Measurements from ENCODE around the gene PRDX3. TPM values are rescaled to one million over a fixed set of nuclear protein-coding genes. Genes with fewer than 3 reads are reported as not detected.
"Not testable (repeated sequence)": the region's sequence is repeated elsewhere in the genome, so short reads cannot be mapped to it uniquely, and the experiment has no call there.

Gene PRDX3
- total RNA-seq, 1 donor: 222 TPM

DNA sequence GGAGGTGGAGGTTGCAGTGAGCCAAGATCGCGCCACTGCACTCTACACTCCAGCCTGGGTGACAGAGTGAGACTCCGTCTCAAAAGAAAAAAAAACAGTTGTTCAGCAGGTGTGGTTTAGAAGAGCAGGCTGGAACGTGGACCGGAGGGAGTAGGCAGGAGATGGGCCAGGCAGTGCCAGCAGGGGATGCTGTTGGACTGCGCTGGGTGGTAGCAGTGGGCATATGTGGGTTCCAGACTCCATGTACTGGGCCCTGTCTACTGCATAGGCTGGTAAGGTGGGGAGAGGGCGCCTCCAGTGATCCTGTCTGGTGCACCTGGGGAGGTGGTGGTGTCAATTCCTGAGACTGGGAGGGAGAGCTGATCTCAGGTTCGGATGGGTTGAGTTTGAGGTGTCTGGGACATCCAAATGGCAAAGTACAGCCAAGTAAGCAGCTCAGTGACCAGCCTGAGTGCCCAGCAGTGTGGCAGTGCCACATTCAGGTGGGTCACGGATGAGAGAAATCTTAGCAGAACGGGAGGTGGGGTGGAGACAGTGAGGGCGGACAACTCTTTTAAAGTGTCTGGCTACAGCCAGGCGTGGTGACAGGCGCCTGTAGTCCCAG lies 39.0 kb downstream of the PRDX3 start:
- H3K4me3 ChIP-seq (ENCODE audit: low read depth, low read length): no peak overlapping the region
- DNase-seq (ENCODE audit: low read depth): peak; percentile 45
- TF ChIP-seq, protein P1, sequence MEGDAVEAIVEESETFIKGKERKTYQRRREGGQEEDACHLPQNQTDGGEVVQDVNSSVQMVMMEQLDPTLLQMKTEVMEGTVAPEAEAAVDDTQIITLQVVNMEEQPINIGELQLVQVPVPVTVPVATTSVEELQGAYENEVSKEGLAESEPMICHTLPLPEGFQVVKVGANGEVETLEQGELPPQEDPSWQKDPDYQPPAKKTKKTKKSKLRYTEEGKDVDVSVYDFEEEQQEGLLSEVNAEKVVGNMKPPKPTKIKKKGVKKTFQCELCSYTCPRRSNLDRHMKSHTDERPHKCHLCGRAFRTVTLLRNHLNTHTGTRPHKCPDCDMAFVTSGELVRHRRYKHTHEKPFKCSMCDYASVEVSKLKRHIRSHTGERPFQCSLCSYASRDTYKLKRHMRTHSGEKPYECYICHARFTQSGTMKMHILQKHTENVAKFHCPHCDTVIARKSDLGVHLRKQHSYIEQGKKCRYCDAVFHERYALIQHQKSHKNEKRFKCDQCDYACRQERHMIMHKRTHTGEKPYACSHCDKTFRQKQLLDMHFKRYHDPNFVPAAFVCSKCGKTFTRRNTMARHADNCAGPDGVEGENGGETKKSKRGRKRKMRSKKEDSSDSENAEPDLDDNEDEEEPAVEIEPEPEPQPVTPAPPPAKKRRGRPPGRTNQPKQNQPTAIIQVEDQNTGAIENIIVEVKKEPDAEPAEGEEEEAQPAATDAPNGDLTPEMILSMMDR (IDR thresholded peaks at IDR 0.05; ENCODE audit: insufficient read depth, low read depth, low read length): peak; percentile 84

DNA sequence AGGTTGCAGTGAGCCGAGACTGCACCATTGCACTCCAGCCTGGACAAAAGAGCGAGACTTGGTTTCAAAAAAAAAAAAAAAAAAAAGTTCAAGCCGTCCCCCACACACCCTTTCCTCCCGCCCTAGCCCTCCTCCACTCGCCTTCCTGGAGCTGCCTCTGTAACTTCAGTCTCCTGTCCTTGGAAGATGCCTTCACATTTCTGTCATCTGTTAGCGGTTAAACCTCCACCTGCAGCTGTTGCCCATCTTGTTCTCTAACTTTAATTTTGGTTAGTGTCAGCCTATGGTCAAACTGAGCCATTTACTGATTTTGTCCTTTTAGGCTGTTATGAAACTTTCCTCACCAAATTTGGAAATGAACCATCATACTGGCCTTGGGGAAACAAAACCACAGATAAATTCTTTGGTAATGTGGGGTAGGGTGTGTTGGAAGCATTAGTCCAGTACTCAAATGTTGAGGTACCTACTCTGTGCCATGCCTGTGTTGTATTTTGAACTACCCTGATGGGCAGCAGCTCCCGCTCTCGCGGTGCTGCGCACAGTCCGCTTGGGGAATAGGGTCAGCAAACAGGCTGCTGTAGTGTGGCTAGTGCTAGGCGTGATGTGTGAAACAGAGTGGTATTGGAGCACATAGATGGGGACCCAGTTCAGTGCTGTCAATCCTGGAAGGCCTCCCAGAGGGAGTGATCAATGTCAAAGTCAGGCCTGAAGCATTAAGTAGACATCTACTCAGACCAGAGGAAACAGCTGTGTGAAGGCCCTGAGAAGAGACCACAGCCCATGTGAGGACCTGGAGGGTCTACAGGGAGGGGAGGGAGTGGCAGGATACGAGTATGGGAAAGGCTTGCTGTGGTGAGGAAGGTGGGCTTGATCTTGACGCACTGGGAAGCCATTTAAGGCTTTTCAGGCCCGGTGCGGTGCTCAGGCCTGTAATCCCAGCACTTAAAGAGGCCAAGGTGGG lies 40.0 kb downstream of the PRDX3 start:
- TF ChIP-seq, protein P1 (IDR thresholded peaks at IDR 0.05; ENCODE audit: insufficient read depth, low read depth, low read length): no peak
- no peak overlapping the region for H3K4me3 ChIP-seq (ENCODE audit: low read depth, low read length)
- DNase-seq (ENCODE audit: low read depth): no peak

DNA sequence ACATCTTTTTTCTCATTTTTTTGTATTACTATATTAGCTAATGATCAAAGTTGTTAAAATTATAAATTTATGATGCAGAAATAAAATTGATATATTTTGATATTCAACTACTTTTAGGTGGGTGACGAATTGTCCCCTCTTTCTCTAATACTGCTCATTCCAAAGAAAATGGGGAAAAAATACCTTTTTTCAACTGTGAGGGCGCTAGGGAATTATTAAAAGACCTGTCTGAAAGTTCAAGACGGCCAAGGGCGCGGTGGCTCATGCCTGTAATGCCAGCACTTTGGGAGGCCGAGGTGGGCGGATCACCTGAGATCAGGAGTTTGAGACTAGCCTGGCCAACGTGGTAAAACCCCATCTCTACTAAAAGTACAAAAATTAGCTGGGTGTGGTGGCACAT lies 40.7 kb downstream of the PRDX3 start:
- not testable (repeated sequence) for DNase-seq (ENCODE audit: low read depth); H3K4me3 ChIP-seq (ENCODE audit: low read depth, low read length)

DNA sequence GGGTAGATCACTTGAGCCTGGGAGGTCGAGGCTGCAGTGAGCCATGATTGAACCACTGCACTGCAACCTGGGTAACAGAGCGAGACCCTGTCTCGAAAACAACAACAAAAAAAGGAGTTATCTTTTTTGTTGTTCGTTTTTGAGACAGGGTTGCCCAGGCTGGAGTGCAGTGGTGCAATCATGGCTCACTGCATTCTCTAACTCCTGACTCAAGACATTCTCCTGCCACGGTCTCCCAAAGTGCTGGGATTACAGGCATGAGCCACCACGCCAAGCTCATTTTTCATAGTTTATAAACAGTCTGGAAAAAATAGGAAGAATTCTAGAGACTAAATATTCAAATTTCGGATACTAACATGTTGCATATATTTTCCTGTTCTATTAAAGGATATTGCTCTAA lies 42.5 kb downstream of the PRDX3 start:
- TF ChIP-seq, protein P1 (IDR thresholded peaks at IDR 0.05; ENCODE audit: insufficient read depth, low read depth, low read length): no peak
- H3K4me3 ChIP-seq (ENCODE audit: low read depth, low read length): no peak overlapping the region
- DNase-seq (ENCODE audit: low read depth): peak; percentile 68

DNA sequence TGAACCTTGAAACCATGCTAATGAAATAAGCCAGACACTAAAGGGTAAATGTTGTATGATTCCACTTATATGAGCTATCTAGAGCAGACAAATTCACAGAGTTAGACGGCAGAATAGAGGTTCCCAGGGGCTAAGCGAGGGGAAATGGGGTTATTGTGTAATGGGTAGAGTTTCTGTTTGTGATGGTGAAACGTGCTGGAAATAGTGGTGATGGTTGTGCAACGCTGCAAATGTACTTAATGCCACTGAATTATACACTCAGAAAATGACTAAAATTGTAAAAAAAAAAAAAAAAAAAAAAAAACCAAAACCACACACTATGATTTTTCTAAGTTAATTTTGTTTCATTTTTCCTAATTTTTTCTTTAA lies 43.1 kb downstream of the PRDX3 start:
- TF ChIP-seq, protein P1 (IDR thresholded peaks at IDR 0.05; ENCODE audit: insufficient read depth, low read depth, low read length): no peak
- no peak overlapping the region for H3K4me3 ChIP-seq (ENCODE audit: low read depth, low read length)
- peak; percentile 94 for DNase-seq (ENCODE audit: low read depth)

DNA sequence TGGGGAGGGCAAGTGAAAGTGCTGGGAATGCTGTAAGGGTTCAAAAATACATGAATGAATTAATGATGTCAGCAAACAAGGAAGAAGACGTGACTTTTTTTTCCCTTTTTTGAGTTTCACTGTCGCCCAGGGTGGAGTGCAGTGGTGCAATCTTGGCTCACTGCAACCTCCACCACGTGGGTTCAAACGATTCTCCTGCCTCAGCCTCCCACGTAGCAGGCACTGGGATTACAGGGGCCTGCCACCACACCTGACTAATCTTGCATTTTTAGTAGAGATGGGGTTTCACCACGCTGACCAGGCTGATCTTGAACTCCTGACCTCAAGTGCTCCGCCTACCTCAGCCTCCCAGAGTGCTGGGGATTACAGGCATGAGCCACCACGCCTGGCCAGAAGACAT lies 44.7 kb downstream of the PRDX3 start:
- TF ChIP-seq, protein P1 (IDR thresholded peaks at IDR 0.05; ENCODE audit: insufficient read depth, low read depth, low read length): no peak
- no peak overlapping the region for H3K4me3 ChIP-seq (ENCODE audit: low read depth, low read length)
- no peak for DNase-seq (ENCODE audit: low read depth)

DNA sequence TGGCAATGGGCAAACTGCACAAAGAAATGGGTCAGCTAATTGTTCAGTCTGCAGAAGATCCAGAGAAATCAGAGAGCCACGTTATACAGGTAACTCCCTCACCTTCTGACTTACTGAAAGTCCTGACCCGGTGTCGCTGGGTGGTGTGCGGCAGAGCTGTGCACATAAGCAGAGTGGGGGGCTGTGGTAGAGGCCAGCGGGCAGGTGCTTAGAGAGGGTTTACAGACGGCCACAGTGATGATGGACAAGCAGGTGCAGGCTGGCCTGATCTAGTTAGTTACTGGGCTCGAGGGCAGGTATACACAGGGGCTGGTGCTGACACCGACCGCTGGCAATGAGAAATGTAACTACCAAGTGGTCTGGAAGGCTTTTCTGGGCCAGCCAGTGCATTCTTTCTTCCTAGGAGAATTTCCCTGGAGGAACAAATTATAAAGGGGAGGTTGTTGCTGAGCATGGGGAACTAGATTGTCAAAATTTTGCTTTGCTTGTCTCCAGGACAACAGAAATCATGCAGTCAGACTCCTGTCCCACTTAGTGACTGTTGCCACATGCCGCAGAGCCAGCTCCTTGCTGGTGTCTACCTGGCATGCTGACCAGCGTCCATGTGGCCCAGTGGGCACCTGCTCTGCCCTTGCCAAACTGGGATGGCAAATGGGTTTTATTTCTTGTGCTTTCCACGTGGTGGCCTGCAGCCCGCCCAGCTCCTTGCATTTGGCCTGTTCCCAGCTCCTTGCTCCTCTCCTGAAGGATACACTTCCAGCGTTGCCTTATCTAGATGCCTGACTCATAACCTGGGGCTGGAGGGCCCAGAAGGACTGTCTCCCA lies 45.9 kb downstream of the PRDX3 start:
- TF ChIP-seq, protein P1 (IDR thresholded peaks at IDR 0.05; ENCODE audit: insufficient read depth, low read depth, low read length): no peak
- DNase-seq (ENCODE audit: low read depth): no peak
- H3K4me3 ChIP-seq (ENCODE audit: low read depth, low read length): no peak overlapping the region
